Hair follicle dermal papilla cell (primary cell): ENCODE data around the gene RPS24. TPM values are rescaled to one million over a fixed set of nuclear protein-coding genes. Genes with fewer than 3 reads are reported as not detected.

Experiments
- total RNA-seq: library from RNA; depleted of rRNA; stranded (reverse); fragments of >200 nt; gene quantifications from 2 replicates; pipeline ENCODE4 v1.2.3, GENCODE V29; 2012

RPS24 gene
- total RNA-seq: 814 and 927 TPM in 2 replicates

GRCh38 chr10:78033637-78034470, at the start of gene RPS24:
Gene RPS24, plus strand, starts transcription at chr10:78033863. Its CDS starts 39 bp downstream, at chr10:78033902.

GRCh38 chr10:78029269-78030226, 4.1 kb upstream of the RPS24 start, which contains the start of gene POLR3A:
Gene POLR3A, minus strand, starts transcription at chr10:78029515. Its CDS starts 108 bp downstream, at chr10:78029407.

Other genes with a start within 250 kb of the RPS24 start
- 39.7 and 54.2 TPM in 2 replicates for gene DLG5, start 107.1 kb upstream of the RPS24 start, total RNA-seq
- 16.0 and 19.5 TPM in 2 replicates for gene POLR3A, start 4.3 kb upstream of the RPS24 start, total RNA-seq